LHCN-M2 (cell line): ENCODE data around the gene TECR. TPM values are rescaled to one million over a fixed set of nuclear protein-coding genes. Genes with fewer than 3 reads are reported as not detected.
"Not testable (repeated sequence)": the region's sequence is repeated elsewhere in the genome, so short reads cannot be mapped to it uniquely, and the experiment has no call there.

Experiments
- DNase-seq: peaks from one replicate; pipeline ENCODE4 v3.0.0-alpha.2; 2012; ENCODE audit warnings: low read depth
- total RNA-seq: library from RNA; depleted of rRNA; stranded (reverse); fragments of >200 nt; gene quantifications from 2 replicates; pipeline ENCODE4 v1.2.3, GENCODE V29; 2014

Gene TECR
- total RNA-seq, 1 experiment from 2014 or later, result 79.7 TPM

DNA sequence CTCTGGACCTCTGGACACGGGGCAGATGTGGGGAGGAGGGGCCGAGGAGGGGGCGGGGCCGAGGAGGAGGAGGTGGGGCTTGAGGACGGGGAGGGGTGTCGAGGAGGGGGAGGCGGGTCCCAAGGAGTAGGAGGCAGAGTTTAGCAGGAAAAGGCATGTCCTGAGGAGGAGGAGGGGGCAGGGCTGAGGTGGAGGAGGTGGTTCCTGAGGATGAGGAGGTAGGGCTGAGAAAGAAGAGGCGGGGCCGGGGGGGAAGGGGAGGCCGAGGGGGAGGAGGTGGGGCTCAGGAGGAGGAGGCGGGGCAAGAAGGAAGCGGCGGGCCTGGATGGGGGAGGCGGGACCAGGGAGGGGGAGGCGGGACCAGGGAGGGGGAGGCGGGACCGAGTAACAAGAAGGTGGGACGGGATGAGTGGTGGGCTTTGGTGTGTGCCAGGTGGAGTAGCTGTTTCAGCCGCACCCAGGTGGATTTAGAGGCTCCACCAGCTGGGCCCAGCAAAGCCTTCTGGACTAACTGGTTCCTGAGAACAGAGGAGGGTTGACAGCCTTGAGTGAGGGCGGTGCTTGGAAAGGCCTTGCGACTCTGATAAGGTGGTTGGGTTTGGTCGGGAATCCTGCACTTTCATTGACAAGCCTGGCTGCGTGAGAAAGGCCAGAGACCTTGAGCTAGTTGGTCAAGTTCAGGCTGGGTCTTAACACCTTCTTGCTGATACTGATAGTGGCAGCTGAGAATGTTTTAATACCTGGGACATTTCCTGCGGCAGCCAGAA is 7.7 kb downstream of the TECR start:
- peak; percentile 15 for DNase-seq

DNA sequence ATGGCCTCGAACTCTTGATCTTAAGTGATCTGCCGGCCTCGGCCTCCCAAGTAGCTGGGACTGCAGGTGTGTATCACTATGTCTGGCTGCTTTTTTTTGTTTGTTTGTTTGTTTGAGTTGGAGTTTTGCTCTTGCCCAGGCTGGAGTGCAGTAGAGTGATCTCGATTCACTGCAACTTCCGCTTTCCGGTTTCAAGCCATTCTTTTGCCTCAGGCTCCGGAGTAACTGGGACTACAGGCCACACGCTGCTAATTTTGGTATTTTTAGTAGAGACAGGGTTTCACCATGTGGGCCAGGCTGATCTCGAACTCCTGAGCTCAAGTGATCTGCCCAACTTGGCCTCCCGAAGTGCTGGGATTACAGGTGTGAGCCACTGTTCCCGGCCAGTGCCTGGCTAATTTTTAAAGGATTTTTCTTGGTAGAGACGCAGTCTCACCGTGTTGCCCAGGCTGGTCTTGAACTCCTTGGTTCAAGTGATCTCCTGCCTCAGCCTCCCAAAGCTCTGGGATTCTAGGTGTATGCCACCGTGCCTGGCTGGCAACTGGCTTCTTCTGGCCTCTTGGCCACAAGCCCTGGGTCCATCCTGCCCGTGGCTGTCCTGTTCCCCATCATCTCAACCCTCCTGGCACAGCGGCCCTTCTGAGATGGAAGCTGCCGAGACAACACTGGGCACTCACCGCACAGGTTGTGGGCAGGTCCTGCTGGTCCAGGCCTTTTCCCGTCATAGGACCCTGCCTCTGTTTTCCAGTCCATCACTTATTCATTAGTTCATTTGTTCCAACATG is 11.5 kb downstream of the TECR start:
- DNase-seq, result no peak

DNA sequence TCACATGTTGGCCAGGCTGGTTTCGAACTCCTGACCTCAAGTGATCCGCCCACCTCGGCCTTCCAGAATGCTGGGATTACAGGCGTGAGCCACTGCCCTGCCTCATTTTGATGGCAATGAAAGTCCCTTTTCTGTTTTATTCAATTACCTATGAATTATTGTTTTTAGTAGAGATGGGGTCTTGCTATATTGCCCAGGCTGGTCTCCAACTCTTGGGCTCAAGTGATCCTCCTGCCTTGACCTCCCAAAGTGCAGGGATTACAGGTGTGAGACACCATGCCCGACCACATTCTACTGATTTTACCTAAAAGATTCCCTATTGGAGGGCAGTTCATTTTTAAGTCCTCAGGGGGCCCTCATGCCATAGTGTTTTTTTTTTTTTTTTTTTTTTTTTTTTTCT is 12.6 kb downstream of the TECR start:
- not testable (repeated sequence) for DNase-seq

DNA sequence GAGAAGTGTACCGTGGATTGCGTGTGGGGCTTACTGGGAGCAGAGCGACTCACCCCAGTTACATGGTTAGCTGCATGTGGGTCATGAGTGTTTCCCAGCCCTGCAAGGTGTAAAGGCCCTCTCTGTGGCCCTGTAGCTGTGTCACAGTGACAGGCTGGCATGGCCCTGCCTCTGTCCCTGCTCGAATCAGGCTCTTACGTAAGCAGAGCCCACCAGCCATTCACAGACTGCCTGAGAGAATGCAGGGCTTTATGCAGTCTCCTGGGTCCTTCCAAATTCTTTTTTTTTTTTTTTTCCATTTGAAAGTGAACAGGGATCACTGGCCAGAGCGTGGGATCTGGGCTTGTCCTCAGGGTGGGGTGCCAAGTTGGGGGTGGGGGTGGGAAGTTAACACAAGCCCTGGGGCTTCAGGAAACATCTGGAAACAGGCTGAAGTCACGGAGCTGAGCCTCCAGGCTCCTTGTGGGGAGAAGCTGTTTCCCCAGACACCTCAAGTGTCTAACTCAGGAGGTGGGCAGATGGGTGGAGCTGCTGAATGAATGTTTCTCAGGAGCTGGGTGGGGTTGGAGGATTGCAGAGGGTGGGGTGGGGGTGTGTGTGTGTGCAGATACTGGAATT is 13.4 kb downstream of the TECR start:
- no peak for DNase-seq

DNA sequence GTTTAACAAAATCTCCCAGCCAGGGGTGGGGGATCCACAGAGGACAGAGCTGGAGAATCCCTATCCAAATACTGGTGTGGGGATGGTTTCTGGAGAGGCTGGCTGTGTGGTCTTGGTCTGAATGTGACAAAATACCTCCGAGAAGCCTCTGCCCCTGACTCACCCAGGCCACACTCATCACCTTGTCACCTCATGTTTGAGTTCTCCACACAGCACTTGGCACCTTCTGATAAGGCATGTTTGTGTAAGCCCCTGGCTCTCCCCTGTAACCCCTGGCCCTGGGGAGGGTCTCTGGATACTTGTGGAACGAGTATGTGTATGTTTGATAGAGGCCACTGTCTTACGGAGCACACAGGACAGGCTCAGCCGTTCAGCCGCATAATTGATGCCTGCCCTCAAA is 14.7 kb downstream of the TECR start:
- no peak for DNase-seq

DNA sequence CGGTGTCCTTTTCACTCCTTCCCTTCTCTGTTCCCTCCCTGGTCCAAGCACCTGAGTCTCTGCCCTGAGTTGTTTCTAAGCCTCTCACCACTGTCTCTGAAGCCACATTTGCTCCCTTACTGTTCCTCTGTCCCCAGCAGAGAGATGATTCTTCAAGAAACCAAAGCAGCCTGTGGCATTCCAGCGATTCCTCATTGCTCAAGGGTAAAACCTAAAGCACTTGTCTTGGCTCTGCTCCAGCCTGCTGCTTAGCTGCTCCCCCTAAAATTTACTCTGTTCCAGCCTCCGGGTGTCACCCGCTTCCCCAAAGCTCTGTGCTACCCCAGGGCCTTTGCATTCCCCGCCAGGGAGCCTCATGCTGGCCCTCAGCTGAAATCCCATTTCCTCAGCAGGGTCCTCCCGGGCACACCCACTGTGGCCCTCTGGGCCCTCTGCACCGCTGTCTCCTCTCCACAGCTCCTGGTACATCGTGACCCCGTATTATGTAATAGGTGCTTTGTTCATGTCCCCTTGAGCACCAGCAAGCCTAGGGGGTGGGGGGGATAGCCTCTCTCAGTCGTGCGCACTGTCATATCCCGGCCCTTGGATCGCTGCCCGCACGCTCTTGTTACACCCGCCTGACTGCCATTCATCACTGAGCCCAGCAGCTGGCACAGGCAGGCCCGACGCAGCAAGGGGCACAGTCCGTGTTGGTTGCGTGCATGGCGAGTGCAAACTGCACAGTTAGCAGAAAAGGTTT is 15.8 kb downstream of the TECR start:
- peak; percentile 95 for DNase-seq

DNA sequence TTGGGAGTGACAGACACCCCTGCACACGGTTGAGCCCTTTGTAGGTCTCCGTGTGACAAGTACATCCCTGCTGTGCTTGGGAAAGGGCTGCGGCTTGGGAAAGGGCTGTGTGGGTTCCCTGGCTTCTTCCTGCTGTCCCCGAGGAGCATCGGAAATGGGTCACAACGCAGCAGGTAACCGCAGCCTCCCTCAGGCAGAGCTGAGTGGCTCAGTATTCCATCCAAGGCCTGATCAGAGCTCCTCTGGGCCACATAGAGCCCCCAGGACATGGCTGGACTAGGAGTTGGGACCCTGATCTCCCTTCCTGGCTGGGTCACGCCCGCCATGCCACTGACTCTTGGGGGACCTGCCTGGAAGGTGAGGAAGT is 16.3 kb downstream of the TECR start:
- DNase-seq, result no peak

DNA sequence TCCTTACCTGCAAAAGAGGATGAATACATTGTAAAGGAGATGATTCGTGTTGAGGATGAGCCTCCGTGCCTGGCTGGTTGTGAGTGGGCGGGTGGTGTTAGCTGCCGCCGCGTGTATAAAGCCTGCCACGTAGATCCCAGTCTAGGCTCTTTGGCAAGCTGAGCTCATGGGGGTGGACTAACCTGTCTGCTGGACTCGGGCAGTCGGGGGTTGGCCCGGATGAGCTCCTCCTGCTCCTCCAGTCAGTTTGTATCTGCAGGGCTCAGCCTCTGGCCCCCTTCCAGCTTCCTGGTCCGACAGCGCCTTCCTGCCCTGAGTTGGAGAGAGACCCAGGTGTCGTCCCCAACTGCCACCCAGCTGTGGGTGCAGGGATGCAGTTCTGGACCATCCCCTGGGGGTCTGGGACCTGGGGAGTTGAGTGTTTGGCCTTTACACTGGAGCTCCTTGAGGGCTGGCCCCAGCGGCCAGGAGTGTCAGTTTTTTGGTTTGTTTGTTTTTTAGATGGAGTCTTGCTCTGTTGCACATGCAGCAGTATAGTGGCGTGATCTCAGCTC is 20.9 kb downstream of the TECR start:
- no peak for DNase-seq

DNA sequence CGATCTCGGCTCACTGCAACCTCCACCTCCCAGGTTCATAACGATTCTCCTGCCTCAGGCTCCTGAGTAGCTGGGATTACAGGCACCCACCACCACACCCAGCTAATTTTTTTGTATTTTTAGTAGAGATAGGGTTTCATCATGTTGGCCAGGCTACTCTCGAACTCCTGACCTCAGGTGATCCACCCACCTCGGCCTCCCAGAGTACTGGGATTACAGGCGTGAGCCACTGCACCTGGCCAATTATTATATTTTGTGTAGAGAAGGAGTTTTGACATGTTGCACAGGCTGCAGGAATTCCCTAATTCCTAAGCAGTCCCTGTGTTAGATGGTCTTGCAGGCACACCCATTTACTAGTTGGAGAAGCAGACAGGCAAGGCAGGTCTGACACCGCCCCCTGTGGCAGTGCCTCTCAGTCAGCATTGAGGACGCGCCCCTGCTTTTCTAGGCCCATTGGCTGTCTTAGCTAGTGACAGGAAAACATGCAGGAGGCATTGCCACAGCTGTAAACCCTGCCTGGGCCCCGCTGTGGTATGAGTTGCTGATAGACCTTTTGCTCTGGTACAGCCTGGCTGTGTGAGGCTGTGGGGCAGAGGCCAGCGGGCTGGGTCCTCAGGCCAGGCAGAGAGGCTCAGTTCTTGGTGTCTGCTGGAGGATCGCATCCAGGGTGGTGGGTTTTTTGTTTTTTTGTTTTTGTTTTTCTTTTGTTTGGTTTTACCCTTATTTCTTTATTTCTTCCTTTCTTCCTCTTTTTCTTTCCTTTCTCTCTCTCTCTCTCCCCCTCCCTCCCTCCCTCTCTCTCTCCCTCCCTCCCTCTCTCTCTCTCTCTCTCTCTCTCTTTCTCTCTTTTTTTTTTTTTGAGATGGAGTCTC is 22.0 kb downstream of the TECR start:
- peak; percentile 70 for DNase-seq

DNA sequence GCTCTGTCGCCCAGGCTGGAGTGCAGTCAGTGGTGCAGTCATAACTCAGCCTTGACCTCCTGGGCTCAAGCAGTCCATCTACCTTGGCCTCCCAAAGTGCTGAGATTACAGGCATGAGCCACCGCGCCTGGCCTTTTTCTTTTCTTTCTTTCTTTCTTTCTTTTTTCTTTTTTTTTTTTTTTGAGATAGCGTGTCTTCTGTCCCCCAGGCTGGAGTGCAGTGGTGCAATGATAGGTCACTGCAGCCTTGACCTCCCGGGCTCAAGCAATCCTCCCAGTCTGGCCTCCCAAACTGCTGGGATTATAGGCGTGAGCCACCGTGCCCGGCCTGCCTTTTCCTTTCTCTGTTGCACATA is 22.6 kb downstream of the TECR start:
- not testable (repeated sequence) for DNase-seq

DNA sequence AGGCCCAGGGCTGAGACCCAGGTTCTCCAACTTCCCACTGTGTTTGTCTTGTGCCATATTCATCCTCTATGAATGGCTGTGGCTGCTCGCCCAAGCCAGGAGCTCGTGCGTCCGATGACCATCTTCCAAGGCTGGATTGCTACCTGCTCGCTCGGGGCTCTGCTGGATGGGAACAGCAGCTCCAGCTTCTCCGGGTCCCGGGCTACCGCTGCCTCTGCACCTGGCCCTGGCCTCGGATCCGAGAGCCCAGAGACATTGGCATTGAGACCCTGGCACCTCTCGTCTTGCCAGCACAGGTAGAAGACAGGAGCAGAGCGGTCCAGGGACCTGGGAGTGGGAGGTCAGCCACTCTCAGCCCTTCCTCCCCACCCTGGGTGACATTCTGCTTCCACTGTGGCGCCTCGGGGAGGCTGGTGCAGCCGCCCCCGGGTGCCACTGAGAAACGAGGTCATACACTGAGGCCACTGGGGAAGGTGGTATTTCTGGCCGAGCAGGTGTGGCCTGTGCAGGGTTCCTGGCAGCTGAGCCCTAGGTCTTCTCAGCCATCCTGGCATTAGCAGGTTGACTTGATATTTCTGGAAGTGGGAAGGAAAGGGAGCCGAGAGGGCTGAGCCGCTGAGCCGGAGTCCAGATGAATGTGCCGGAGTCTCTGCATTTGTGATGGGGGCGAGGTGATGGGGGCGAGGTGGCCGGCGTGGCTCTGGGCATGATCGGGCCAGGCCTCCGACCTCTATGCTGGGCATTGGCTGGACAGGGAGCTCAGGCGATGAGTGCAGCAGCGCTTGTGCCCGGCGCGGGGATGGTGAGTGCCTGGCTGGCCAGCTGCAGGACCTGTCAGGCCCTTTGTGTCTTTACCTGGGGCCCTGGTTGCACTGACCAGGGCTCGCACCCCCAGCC is 23.9 kb downstream of the TECR start:
- DNase-seq, result no peak

DNA sequence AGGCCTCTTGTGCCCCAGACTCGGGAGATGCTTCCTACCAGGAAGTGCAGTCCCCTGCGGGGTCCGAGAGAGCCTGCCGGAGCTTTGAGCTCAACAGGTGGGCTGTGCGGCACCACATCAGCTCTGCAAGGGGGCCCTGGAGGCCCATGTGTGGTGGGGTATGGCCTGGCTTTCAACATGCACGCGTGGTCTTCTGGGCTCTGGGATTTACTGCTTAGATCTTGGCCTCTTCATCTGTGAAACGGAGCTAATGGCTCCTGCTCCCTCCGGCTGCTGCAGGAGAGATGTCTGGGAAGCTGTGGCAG is 24.5 kb downstream of the TECR start:
- no peak for DNase-seq

DNA sequence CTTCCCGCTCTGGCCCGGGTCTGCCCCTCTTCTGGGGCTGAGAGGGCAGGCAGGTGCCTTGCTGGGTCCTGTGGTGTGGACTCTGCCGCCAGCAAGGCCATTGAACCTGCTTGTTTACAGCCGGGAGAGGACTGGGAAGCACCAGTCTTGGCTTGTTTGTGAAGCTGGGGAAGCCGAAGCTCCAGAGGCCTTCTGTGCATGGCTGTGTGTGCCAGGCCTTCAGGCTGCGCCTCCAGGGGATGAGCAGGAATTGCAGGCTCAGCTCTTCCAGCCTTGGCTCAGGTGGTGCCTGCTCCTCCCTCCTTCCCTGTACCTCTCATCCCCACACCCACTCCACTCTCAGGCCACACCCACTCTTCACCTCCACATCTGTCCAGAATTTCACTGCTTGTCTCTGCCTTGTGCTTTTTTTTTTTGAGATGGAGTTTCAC is 25.0 kb downstream of the TECR start:
- DNase-seq, result no peak

DNA sequence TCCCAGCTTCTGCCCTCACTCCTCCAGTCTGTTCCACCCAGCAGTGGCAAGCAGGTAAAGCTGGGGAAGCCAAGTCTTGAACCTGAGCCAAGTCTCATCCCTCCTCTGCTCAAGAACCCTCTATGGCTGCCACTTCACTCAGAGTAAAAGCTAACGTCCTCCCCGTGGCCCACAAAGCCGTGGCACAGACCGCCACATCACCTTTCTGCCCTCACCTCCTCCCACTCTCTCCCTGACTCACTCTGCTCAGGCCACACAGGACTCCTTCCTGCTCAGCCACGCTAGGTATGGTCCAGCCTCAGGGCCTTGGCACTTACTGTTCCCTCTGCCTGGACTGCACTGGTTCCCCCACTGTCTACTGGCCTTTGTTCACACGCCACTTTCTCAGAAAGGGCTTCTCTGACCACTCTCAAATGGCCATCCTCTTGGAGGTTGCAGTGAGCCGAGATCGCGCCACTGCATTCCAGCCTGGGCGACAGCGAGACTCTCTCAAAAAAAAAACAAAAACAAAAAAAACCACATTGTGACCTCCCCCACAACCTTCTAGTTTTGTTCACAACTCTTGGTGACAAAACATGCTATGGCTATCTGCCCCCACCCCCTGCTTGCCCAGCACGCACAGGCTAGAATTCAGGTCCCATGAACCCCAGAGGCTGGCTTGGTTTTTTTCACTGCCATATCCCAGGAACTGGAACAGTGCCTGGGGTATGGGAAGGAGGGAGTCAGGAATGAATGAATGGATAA is 26.7 kb downstream of the TECR start:
- DNase-seq, result no peak

DNA sequence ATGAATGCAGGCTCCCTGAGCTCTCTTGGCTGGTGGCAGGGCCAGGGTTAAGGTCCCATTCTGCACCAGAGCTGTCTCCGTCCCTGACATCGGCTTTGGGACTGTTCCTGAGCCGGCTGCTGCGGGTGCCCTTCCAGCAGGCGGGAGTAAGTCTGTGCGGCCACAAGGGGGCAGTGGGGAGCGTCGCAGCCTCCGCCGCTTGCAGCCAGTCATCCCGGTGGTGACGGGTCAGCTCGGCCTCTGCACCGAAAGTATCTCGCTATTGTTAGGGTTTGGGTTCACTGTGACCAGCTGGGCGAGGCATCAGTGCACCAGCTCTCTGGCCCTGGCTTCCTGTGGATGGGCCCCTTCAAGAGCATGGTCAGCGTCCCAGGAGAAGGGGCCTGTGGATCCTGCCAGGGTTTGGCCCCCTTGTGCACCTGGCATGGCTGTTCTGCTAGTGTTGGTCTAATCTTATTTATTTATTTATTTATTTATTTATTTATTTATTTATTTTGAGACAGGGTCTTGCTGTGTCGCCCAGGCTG is 27.3 kb downstream of the TECR start:
- peak; percentile 76 for DNase-seq

DNA sequence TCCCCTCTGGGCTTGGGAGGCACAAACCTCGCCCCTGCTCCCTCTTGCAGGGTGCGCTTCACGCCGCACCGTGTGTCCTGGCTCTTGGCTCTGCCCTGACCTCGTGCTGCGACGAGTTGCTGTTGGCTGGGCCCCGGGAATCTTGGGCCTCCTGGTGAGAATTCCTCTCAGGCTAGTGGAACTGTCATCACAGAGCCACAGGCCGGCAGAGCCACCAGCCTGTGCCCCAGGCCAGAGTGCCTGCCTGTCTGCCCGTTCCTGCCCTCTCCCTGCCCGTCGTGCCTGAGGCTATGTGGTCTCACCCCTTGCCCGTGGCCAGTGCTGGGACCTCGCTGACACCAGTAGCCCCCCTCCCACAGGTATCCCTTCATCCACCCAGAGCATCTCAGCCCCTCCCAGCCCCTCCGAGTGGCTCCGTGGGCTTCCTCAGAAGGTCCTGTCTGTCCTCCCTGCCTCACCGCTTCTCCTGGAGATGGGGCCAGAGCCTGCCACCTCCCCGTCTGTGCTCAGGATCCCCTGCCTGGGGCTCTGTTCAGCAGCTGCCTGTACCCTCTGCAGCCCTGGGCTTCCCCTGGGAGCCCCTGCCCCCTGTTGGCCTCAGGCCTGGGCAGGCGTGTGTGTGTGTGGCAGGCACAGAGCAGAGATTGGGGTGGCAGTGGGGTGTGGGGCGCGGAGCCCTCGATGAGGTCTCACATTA is 29.1 kb downstream of the TECR start:
- DNase-seq, result no peak

DNA sequence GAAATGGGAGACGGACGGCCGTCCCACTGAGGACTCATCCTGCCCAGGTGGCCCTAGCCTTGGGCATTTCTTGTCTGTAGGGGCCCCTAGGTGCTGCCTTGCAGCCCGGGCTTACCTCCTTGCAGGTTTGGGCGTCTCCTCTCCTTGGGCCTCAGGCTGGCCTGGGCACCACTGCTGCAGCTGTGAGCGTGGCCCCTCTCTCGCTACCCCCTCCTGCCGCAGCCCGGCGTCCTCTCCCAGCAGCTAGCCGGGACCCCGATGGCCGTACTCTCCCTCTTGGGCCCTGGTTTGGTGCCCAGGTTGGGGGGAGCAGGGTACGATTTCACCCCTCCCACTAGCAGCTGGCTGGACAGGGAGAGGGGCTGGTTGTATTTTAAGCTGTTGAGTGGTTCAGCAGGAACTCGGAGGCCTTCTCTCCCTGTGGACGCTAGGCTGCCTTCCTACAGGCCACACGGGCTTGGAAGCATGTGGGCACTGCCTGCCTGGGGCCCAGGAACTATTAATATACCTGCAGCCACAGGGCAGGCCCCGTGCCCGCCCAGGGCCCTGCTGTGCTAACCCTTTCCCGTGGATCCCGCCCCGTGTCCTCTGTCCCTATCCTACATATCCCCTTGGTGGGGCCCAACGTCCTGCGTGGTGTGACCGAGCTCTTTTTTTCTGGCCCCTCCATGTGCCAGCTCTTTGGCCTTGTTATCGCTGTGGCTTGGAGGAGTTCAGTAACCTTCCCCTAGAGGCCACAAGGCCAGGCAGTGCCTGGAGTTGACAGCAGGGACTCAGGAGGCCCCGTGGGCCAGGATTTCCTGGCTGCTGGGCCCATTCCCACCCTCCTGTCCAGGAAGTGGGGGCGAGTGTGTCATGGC is 30.8 kb downstream of the TECR start:
- DNase-seq, result no peak
